ENCODE measurements around the gene DENND1A.

DNA sequence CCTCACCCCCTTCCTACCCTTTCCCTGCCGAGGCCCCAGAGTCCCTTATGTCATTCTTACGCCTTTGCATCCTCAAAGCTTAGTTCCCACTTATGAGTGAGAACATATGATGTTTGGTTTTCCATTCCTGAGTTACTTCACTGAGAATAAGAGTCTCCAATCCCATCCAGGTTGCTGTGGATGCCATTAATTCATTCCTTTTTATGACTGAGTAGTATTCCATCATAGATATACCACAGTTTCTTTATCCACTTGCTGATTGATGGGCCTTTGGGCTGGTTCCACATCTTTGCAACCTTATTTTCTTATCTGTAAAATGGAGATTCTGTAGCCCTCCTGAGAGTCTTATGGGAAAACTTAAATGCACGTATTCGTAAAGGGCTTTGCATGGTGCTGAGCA is 537.1 kb downstream of the DENND1A start:
- TF ChIP-seq CTCF (conservative IDR thresholded peaks at IDR 0.05; ENCODE audit: low read length): no peak
- TF ChIP-seq EZH2phosphoT487 (IDR thresholded peaks at IDR 0.05; ENCODE audit: borderline replicate concordance): no peak
